Osteocyte (in vitro differentiated cells): ENCODE data around the gene MAD2L1BP. TPM values are rescaled to one million over a fixed set of nuclear protein-coding genes. Genes with fewer than 3 reads are reported as not detected.
"Not testable (repeated sequence)": the region's sequence is repeated elsewhere in the genome, so short reads cannot be mapped to it uniquely, and the experiment has no call there.

Experiments used
- DNase-seq: peaks from one replicate; pipeline ENCODE4 v3.0.0; 2021; ENCODE audit warnings: mixed read lengths; ENCODE audit not compliant: unreplicated experiment; ENCODE audit errors: extremely low spot score
- H3K27ac Mint-ChIP-seq: one replicate; pipeline ENCODE4 v1.8.0; 2021; ENCODE audit warnings: mild to moderate bottlenecking, mixed read lengths; ENCODE audit not compliant: unreplicated experiment
- H3K27me3 Mint-ChIP-seq: one replicate; pipeline ENCODE4 v1.8.0; 2021; ENCODE audit warnings: mixed read lengths; ENCODE audit not compliant: unreplicated experiment
- H3K36me3 Mint-ChIP-seq: one replicate; pipeline ENCODE4 v1.8.0; 2021; ENCODE audit warnings: mixed read lengths; ENCODE audit not compliant: unreplicated experiment
- H3K4me1 Mint-ChIP-seq: one replicate; pipeline ENCODE4 v1.8.0; 2021; ENCODE audit warnings: mixed read lengths; ENCODE audit not compliant: unreplicated experiment
- H3K4me3 Mint-ChIP-seq: one replicate; pipeline ENCODE4 v1.8.0; 2021; ENCODE audit warnings: mild to moderate bottlenecking, moderate library complexity, mixed read lengths; ENCODE audit not compliant: unreplicated experiment
- H3K9me3 Mint-ChIP-seq: one replicate; pipeline ENCODE4 v1.8.0; 2021; ENCODE audit warnings: mixed read lengths; ENCODE audit not compliant: unreplicated experiment
- CTCF ChIP-seq: fragments of 200-600 bp; sonication (generic); IDR thresholded peaks from 2 replicates; pipeline ENCODE4 v1.5.0; 2021; ENCODE audit warnings: antibody characterized with exemption, mild to moderate bottlenecking, moderate library complexity
- total RNA-seq: library from RNA; stranded (reverse); gene quantifications from 2 replicates; pipeline ENCODE4 v1.2.1, GENCODE V29; 2021

Gene MAD2L1BP
- total RNA-seq, 1 donor from 2014 or later: 27.5 TPM

DNA sequence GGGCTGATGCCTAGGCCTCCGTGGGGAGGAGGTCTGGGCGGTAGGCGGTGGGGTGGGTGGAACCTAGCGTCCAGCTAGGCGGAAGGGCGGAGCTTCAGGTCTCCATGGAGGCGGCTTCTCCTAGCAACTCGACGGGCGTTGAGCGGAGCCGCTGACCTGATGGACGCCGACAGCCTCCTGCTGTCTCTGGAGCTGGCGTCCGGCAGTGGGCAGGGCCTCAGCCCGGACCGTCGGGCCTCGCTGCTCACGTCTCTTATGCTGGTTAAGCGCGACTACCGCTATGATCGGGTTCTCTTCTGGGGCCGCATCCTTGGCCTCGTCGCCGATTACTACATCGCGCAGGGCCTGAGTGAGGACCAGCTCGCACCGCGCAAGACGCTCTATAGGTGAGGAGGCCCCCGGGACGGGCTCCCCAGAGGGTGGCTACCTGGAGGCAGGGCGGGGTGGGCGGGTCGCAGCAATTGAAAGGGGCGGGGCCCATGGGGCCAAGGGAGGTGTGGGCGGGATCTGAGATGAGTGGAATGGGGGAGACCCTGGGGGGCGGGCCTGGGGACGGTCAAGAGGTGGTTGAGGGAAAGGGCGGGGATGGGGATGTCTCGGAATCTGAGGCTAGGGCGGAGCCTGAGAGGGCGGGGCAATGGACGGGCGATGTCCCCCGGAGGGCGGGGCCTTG, 9.4 kb downstream of the MAD2L1BP start, which contains the start of gene RSPH9:
TSS of gene RSPH9 (plus strand) at position 97 of the 673 bp plus-strand sequence. CDS start at position 160, 63 bp downstream.
- peaks cover 12% of the 10 kb centered on the region for H3K36me3 Mint-ChIP-seq
- H3K4me1 Mint-ChIP-seq: peaks cover 12% of the 10 kb centered on the region
- no peaks in the 10 kb centered on the region for H3K27me3 Mint-ChIP-seq
- DNase-seq: no peak
- no peaks in the 10 kb centered on the region for H3K9me3 Mint-ChIP-seq
- no peak for TF ChIP-seq CTCF
- H3K4me3 Mint-ChIP-seq: peak within 1 kb of the TSS; percentile 64
- H3K27ac Mint-ChIP-seq: peak within 1 kb of the TSS; percentile 34

DNA sequence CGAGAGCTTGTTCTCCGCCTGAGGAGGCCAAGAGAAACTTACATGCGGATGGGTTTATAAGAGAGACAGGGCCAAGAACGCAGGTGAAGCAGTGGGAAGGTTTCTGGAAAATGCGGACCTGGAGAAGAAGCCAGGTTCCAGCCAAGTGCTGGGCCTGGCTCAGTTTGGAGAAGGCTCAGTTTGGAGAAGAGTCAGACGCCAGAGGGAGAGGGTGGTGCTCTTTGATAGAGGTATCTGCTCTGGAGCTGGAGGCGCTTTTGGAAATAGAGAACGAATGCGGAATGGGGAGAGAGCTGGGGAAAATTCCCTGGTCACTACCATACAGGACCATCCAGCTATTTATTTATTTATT, 9.9 kb downstream of the MAD2L1BP start:
- no peak for DNase-seq
- no peaks in the 10 kb centered on the region for H3K27me3 Mint-ChIP-seq
- H3K9me3 Mint-ChIP-seq: no peaks in the 10 kb centered on the region
- TF ChIP-seq CTCF: no peak
- H3K36me3 Mint-ChIP-seq: peaks cover 7% of the 10 kb centered on the region
- peaks cover 12% of the 10 kb centered on the region for H3K4me1 Mint-ChIP-seq
- H3K4me3 Mint-ChIP-seq: peak overlapping the region; percentile 64
- no peak overlapping the region for H3K27ac Mint-ChIP-seq

DNA sequence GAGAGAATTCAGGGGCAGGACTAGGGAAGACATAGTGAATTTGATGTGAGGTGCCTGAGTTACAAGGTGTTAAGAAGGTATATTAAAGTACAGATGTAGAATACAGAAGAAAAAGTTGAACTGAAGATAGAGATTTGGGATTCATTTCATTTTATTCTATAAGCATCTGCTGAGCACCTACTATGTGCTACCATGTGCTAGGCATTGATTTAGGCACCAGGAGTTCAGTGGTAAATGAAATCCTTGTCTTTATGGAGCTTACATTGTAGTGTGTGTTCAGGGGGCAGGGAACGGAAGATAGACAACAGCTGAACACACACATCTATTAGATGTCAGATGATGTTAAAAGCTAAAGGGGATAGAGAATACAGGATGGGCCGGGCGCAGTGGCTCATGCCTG, 12.0 kb downstream of the MAD2L1BP start:
- Mint-ChIP-seq H3K27ac (no peak overlapping the region), H3K9me3 (no peaks in the 10 kb centered on the region), H3K4me3 (no peak overlapping the region), H3K4me1 (peaks cover 12% of the 10 kb centered on the region), H3K36me3 (peaks cover 2% of the 10 kb centered on the region), H3K27me3 (no peaks in the 10 kb centered on the region)
- no peak for DNase-seq
- no peak for TF ChIP-seq CTCF

- no peak for TF ChIP-seq CTCF
- Mint-ChIP-seq H3K27ac (no peak overlapping the region), H3K4me3 (no peak overlapping the region), H3K9me3 (no peaks in the 10 kb centered on the region), H3K4me1 (peaks cover 12% of the 10 kb centered on the region), H3K27me3 (no peaks in the 10 kb centered on the region), H3K36me3 (no peaks in the 10 kb centered on the region)
- DNase-seq: no peak
These were observed 12.6 kb downstream of the MAD2L1BP start for GRCh38 chr6:43648248-43648647.

DNA sequence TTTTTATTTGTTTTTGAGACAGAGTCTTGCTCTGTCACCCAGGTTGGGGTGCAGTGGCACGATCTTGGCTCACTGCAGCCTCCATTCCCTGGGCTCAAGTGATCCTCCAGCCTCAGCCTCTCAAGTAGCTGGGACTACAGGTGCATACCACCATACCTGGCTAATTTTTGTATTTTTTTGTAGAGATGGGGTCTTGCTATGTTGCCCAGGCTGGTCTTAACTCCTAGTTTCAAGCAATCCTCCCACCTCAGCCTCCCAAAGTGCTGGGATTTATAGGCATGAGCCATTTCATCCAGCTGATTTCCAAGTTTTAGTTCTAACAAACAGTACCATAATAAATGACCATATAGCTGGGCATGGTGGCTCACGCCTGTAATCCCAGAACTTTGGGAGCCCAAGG, 17.2 kb downstream of the MAD2L1BP start:
- not testable (repeated sequence) for DNase-seq, H3K9me3 Mint-ChIP-seq, H3K27me3 Mint-ChIP-seq, H3K36me3 Mint-ChIP-seq, H3K4me1 Mint-ChIP-seq, H3K27ac Mint-ChIP-seq, H3K4me3 Mint-ChIP-seq
